Measurements from ENCODE around the gene CPNE4. TPM values are rescaled to one million over a fixed set of nuclear protein-coding genes. Genes with fewer than 3 reads are reported as not detected.

The CPNE4 gene
- total RNA-seq, 1 donor from 2014 or later = not detected

- H3K27me3 Mint-ChIP-seq (ENCODE audit: unreplicated experiment) = no peaks in the 10 kb centered on the region
- H3K27ac Mint-ChIP-seq (ENCODE audit: unreplicated experiment) = no peak overlapping the region
- no peaks in the 10 kb centered on the region for H3K36me3 Mint-ChIP-seq (ENCODE audit: unreplicated experiment)
- TF ChIP-seq CTCF (IDR thresholded peaks at IDR 0.05) = no peak
- H3K4me1 Mint-ChIP-seq (ENCODE audit: unreplicated experiment) = no peaks in the 10 kb centered on the region
- no peak for DNase-seq (ENCODE audit: extremely low spot score, unreplicated experiment)
- no peak overlapping the region for H3K4me3 Mint-ChIP-seq (ENCODE audit: unreplicated experiment)
- no peaks in the 10 kb centered on the region for H3K9me3 Mint-ChIP-seq (ENCODE audit: unreplicated experiment)
Measured at GRCh38 chr3:131755380-131755779, 279.4 kb downstream of the CPNE4 start.

- Mint-ChIP-seq H3K27me3 (ENCODE audit: unreplicated experiment) (no peaks in the 10 kb centered on the region), H3K27ac (ENCODE audit: unreplicated experiment) (no peak overlapping the region), H3K9me3 (ENCODE audit: unreplicated experiment) (no peaks in the 10 kb centered on the region), H3K4me3 (ENCODE audit: unreplicated experiment) (no peak overlapping the region), H3K4me1 (ENCODE audit: unreplicated experiment) (no peaks in the 10 kb centered on the region), H3K36me3 (ENCODE audit: unreplicated experiment) (no peaks in the 10 kb centered on the region)
- no peak for TF ChIP-seq CTCF (IDR thresholded peaks at IDR 0.05)
- no peak for DNase-seq (ENCODE audit: extremely low spot score, unreplicated experiment)
Measured at GRCh38 chr3:131750256-131750655, 284.6 kb downstream of the CPNE4 start.

GRCh38 chr3:131749826-131750225, 285.0 kb downstream of the CPNE4 start:
- Mint-ChIP-seq H3K9me3 (ENCODE audit: unreplicated experiment) (no peaks in the 10 kb centered on the region), H3K4me1 (ENCODE audit: unreplicated experiment) (no peaks in the 10 kb centered on the region), H3K27ac (ENCODE audit: unreplicated experiment) (no peak overlapping the region), H3K36me3 (ENCODE audit: unreplicated experiment) (no peaks in the 10 kb centered on the region), H3K27me3 (ENCODE audit: unreplicated experiment) (no peaks in the 10 kb centered on the region), H3K4me3 (ENCODE audit: unreplicated experiment) (no peak overlapping the region)
- no peak for DNase-seq (ENCODE audit: extremely low spot score, unreplicated experiment)
- no peak for TF ChIP-seq CTCF (IDR thresholded peaks at IDR 0.05)

DNA sequence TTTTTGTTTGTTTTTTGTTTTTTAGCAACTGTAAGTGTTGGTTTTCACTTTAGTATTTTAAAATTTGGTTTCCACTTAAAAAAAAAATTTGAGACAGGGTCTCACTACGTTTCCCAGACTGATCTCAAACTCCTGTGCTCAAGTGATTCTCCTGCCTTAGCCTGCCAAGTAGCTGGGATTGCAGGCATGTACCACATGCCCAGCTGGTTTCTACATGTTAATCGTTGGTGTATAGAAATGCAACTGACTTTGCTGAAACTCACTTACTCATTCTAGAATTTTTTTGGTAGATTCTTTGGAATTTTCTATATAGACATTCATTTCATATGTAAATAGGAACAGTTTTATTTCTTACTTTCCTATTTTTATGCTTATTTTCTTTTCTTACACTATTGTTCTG, 287.3 kb downstream of the CPNE4 start:
- DNase-seq (ENCODE audit: extremely low spot score, unreplicated experiment) = no peak
- Mint-ChIP-seq H3K9me3 (ENCODE audit: unreplicated experiment) (no peaks in the 10 kb centered on the region), H3K27me3 (ENCODE audit: unreplicated experiment) (no peaks in the 10 kb centered on the region), H3K27ac (ENCODE audit: unreplicated experiment) (no peak overlapping the region), H3K4me1 (ENCODE audit: unreplicated experiment) (no peaks in the 10 kb centered on the region), H3K4me3 (ENCODE audit: unreplicated experiment) (no peak overlapping the region), H3K36me3 (ENCODE audit: unreplicated experiment) (no peaks in the 10 kb centered on the region)
- no peak for TF ChIP-seq CTCF (IDR thresholded peaks at IDR 0.05)

- no peak for DNase-seq (ENCODE audit: extremely low spot score, unreplicated experiment)
- Mint-ChIP-seq H3K36me3 (ENCODE audit: unreplicated experiment) (no peaks in the 10 kb centered on the region), H3K27ac (ENCODE audit: unreplicated experiment) (no peak overlapping the region), H3K9me3 (ENCODE audit: unreplicated experiment) (no peaks in the 10 kb centered on the region), H3K4me3 (ENCODE audit: unreplicated experiment) (no peak overlapping the region), H3K4me1 (ENCODE audit: unreplicated experiment) (no peaks in the 10 kb centered on the region), H3K27me3 (ENCODE audit: unreplicated experiment) (no peaks in the 10 kb centered on the region)
- no peak for TF ChIP-seq CTCF (IDR thresholded peaks at IDR 0.05)
Measured at GRCh38 chr3:131744765-131745164, 290.0 kb downstream of the CPNE4 start.

Measured in osteocyte (in vitro differentiated cells).